Measurements from ENCODE around the gene MIPEP.

MIPEP gene

DNA sequence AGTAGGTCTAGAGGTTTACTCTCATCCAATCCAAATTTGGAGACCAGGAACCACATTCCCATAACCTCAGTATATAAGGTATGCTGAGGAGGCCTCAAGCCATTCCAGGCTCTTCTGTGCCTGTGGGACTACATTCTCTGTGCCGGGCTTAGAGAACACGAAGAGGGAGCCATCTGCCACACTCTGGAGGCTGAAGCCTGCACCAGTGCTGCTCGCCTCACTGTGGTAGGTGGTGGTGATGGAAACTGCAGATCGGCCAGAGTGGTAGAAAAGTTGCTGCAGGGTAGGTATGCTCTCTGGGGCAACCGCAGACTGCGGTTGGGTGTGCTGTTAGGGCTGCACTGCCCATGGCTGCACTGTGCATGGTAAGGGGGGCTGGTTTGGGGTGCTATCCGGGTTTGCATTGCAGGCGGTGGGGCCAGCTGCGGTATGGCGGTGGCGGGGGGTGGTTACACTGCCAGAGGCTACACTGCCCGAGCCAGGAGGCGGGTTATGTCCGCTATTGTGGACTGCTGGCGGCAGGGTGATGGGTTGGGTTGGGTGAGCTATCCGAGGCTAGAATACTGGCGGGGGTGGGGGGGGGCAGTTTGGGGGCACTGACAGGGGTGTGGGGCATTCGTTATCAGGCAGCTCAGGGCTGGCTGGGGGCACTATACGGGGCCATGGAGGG lies 174.0 kb downstream of the MIPEP start:
- no peak for DNase-seq (ENCODE audit: low spot score)

DNA sequence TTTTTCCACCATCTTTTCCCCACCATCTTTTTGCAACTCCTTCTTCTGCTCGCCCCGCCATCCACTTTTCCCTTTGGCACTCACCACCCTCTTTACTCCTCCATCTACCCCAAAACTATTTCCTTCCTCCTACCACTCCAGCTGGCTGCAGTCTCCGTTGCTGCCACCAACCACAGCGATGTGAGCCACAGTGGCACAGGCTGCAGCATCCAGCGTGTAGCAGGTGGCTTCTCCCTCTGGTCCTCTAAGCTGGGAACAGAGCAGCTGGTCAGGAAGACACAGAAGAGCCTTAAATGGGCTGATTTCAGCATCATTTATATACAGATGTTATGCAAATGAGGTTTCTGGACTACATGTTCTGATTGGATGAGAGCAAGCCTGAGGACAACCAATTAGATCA lies 174.5 kb downstream of the MIPEP start:
- DNase-seq (ENCODE audit: low spot score): no peak

DNA sequence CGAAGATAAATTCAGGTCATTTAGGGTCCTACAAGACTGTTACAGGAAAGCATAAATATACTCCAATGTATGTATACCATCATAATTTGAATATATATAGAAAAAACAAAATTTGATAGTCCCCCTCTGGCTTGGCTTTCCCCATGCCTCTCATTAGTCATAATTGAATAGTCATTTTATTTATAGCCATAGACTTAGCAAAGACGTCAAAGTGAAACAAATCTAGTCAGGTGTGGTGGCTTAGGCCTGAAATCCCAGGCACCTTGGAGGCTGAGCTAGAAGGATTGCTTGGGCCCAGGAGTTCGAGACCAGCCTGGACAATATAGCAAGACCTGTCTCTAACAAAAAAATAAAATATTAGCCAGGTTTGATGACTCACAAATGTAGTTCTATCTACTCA lies 177.8 kb downstream of the MIPEP start:
- no peak for DNase-seq (ENCODE audit: low spot score)

DNA sequence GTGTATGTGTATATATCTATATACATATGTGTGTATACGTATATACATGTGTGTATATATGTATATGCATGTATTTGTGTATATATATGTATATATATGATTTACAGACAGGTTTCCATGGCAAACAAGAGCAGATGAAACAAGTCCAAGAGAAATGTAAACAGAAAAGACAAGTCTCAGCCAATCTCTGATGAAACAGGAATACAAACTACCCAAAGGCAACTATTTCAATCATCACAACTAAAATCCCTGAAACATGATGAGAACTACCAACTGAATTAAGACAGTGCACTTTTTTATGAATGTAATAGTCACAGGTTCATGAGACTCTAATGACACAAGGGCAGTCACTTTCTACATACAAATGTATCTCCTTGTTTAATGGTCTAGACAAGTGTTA lies 178.8 kb downstream of the MIPEP start:
- DNase-seq (ENCODE audit: low spot score): no peak

DNA sequence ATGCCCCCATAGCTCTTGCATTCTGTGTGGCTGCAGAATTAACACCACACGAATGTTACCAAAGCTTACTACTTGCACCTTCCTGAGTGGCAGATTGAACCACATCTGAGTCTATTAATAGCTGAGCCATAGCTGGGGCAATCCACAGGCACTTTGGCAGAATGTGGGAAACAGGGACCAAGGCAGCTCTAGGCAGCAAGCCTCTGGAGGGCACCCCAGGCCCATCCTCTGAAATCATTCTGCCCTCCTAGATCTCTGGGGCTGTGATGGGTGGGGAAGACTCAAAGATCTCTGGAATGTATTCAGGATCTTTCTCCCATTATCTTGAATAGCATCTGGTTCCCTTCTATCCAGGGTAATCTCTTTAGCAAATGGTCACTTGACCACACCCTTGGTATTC lies 179.7 kb downstream of the MIPEP start:
- no peak for DNase-seq (ENCODE audit: low spot score)

DNA sequence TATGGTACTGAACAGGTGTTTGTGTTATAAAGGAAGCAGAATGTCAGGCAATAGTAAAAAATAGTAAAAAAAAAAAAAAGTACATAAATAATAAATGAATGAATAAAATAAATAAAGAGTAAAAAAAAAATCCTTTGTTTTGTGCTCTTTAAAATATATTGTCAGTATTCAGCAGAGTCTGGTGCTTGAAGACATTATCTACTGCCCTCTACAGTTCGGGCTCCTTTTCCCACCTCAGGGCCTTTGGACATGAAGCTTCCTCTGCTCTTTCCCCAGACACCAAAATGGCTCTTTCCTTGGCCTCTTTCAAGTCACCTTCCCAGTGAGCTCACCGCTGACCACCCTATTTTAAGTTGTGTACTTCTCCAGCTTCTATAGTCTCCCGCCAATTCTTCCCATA lies 181.5 kb downstream of the MIPEP start:
- peak; percentile 54 for DNase-seq (ENCODE audit: low spot score)

DNA sequence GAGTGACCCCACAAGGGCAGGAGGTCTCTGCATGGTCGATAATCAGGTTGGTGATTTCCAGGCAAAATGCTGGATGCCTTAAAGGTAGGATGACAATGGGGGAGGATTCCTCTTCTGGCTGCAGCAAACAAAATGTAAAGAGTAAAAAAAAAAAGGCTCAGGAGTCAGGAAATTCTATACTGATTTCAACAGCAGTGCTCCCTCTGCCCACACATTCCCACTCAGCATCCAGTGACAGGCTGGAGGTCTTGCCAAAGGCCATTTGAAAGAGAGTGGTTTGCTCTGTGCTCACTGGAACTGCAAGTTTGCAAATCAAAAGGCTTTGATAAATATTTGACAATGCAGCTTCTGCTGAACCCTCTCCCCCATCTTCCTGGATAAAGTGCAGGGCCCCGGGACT lies 183.6 kb downstream of the MIPEP start:
- DNase-seq (ENCODE audit: low spot score): no peak

DNA sequence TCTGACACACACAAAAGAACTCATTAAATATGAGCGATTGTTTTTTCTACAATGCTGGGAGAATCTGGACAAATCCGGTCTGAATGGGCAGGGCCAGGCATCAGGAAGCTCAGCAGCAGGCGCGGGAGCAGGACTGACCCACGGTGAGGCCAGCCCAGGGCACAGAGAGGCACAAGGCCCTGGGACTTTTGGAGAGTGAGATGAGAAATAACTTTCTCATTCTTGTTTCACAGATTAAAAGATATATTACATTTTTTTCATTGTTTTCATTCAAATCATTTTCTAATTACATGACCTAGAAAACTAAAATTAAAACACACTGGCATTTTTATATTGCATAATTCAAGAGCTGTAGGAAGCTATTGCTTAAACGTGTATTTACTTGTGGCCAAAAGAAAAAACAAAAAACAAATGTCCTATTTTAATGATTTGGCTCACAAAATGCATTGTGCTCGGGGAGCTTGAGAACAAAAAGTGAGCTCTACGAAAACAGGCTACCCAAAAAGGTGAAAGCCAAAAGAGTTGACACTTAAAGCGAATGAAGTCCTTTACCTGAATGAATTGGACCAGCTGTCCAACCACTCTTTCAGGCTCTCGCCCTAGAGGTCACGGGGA lies 185.8 kb downstream of the MIPEP start:
- DNase-seq (ENCODE audit: low spot score): no peak

DNA sequence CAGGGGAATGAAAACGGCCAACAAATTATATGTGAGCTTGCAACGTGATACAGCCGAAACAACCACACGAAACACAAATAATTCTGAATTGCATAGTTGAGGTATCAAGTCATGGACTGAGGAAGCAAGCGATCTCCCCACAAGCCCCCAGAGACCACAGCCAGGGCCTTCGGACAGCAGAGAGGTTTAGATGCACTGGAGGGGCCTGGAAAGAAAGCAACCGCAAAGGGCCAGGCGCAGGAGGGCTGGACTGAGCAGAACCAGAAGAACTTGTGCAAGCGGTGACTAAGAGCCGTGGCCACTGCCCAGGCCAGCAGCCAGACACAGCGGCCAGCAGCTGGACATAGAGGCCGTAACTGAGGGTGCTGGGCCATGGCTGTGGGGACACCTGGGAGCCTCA lies 187.6 kb downstream of the MIPEP start:
- DNase-seq (ENCODE audit: low spot score): no peak

DNA sequence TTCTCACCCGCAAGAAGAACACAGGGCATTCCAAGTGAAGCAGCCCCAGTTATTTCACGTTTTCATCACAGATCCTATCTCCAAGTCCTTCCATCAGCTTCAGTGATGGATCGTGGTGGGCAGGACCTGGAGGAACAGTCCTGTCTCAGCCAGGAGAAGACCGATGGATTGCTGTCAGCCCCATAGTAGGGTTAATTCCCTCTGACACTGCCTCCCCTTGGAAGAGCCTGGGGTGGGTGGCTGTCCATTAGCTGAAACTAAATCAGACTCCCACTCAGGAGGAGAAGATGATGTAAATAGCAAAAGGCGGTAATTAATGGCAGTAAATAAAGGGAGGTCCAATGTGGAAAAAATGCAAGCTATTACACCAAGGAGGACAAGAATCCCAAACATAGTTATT lies 188.0 kb downstream of the MIPEP start:
- DNase-seq (ENCODE audit: low spot score): no peak

DNA sequence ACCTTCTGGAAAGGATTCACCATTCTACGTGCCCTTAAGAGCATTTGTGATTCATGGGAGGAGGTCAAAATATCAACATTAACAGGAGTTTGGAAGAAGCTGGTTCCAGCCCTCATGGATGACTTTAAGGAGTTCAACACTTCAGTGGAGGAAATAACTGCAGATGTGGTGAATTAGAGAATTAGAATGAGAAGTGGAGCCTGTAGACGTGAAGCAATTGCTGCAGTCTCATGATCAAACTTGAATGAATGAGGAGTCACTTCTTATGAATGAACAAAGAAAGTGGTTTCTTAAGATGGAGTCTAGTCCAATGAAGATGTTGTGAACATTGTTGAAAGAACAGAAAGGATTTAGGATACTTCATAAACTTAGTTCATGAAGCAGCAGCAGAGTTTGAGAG lies 189.9 kb downstream of the MIPEP start:
- no peak for DNase-seq (ENCODE audit: low spot score)

DNA sequence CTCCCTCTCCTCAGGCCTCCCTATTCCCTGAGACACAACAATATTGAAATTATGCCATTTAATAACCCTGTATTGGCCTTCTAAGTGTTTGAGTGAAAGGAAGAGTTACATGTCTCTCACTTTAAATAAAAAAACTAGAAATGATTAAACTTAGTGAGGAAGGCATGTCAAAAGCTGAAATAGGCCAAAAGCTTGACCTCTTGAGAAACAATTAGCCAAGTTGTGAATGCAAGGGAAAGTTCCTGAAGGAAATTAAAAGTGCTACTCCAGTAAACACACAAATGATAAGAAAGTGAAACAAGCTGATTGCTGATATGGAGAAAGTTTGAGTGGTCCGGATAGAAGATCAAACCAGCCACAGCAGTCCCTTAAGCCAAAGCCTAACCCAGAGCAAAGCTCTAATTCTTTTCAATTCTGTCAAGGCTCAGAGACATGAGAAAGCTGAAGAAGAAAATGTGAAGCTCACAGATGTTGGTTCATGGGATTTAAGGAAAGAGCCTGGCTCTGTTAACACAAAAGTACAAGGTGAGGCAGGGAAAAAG lies 191.4 kb downstream of the MIPEP start:
- no peak for DNase-seq (ENCODE audit: low spot score)

DNA sequence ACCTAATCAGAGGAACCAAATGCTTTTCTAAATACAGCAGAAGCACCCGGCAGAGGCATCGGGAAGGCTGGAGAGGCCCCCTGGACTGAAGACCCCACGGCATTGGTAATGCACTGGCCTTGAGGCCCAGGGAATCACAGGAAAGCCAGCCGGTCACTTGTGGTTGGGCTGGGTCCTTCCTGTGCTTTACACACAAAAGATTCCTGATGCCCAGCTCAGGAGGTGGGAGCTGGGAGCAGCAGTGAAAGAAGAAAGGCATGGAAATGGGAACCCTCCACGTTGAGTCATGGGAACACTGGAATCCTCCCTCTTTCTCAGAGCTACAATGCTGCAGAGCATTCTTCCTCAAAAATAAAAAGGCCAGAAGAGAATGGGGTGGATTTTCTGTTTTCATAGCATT lies 192.6 kb downstream of the MIPEP start:
- DNase-seq (ENCODE audit: low spot score): no peak

DNA sequence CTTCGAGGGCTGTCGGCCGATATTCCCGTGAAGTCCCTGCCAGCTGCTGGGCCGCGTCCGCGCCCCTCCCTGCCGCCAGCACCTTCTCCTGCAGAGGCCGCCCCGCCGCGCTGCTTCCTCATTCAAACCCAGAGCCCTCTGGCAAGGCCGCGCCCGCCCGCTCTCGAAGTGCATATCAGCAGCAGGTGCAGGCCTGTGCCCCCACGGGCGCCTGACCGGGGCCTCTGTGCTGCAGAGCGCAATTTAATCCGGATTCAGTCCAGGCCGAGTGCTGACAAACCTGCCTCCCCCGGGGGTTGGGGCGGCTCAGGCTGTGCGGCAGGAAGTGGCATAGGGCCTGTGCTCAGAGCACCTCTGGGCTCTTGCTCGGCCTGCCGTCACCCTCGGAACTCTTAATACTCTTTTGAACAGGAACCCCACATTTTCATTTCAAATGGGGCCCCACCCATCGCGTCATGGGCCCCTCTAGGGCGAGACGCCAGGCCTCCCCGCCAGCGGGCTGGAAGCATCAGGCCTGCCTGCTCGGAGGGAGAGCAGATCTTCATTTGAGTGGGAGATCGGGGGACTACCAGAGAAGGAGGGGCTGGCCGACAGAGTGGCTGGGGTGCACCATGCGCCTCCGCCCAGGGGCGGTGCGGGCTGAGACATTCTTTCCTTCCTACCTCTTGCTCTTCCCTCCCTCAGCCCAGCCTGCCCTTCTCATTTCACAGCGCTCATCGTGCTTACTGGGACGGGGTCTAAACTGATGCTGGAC lies 193.3 kb downstream of the MIPEP start:
- peak; percentile 35 for DNase-seq (ENCODE audit: low spot score)

DNA sequence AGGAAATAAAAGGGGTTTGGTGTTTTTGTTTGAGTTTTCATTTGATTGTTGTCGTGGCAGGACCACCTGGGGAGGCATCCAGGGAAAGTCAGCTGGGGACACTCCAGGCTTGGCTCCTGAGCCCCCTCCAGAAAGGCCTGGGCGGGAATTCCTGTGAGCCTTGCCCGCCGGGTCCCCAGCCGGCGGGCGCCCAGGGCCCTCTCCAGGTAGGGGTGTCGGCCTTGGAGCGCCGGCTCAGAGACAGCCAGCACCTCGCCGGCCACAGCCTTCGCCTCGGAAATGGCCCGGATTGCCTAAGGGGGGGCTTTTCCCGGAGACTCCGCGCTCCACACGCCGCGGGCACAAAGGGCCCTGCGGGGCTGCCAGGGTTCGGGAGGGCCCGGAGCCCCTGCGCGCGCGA lies 194.0 kb downstream of the MIPEP start:
- no peak for DNase-seq (ENCODE audit: low spot score)

DNA sequence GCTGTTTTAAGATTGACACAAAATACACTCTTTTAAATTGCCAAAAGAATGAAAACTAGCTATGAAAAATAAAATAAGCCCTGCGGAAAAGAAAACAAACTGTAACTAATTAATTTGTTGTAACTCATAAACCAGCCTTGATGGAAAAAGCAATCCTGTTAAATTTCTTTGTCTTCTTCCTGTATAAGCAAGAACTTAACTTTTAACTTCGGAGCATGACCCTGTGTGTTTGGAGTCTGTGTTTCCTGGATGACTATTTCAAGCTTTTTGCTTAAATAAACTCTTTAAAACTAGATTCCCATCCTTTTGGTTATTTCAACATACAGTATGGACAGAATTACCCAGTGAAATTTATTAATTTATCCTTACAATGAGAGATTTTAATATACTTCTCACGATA lies 196.4 kb downstream of the MIPEP start:
- no peak for DNase-seq (ENCODE audit: low spot score)

DNA sequence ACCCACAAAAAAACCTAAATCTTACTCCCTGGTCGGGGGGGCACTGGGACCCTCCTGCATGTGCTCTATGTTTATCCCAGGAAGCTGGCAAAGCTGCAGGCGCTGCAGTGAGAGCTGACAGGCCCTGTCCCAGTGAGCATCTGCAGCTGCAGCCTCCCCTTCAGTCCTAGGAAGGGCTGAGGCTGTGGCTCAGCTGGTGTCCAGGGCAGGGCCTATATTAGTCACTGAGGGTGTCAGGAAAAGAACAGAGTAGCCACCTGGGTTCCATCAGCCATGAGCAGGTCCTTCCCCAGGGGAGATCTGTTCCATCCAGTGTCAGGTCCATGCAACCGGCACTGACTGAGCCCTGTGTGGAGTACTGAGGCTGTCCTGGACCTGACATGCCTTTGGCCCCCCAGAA lies 198.5 kb downstream of the MIPEP start:
- DNase-seq (ENCODE audit: low spot score): no peak

DNA sequence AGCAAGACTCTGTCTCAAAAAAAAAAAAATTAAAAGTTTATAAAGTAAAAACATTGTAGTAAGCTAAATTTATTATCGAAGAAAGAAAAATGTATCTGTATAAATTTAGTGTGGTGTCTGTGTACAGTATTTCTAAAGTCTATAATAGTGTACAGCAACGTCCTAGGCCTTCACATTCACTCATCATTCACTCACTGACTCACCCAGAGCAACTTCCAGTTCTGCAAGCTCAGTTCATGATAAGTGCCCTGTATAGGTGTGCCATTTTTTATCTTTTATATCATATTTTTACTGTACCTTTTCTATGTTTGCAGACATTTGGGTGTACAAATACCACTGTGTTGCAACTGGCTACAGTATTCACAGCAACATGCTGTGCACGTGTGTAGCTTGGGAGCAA lies 200.9 kb downstream of the MIPEP start:
- no peak for DNase-seq (ENCODE audit: low spot score)

DNA sequence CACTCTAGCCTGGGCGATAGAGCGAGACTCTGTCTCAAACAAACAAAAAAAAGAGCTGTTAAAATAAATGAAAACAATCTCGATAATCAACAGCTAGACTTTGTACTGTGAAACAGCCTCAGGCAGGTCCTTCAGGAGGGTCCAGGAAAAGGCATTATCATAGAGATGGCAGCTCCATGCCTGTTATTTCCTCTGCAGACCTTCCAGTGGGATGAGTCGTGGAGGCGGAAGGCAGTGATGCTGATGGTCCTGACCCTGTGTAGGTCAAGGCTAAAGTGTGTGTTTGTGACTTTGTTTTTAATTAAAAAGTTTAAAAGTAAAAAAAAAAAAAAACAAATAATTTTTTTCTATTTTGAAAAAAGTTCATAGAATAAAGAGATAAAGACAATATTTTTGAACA lies 201.6 kb downstream of the MIPEP start:
- DNase-seq (ENCODE audit: low spot score): peak; percentile 52

DNA sequence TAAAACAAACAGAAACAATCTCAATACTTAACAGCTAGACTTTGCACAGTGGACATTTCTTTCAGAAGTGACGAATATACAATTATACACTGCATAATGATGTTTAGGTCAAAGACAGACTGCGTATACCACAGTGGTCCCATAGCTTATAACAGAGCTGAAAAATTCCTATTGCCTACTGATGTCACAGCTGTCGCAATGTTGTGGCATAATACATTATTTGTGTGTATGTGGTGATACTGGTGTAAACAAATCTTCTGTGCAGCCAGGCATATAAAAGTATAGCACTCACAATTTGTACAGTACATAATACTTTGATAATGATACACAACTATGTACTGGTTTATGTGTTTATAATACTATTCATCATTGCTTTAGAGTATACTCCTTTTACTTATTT lies 202.3 kb downstream of the MIPEP start:
- no peak for DNase-seq (ENCODE audit: low spot score)

DNA sequence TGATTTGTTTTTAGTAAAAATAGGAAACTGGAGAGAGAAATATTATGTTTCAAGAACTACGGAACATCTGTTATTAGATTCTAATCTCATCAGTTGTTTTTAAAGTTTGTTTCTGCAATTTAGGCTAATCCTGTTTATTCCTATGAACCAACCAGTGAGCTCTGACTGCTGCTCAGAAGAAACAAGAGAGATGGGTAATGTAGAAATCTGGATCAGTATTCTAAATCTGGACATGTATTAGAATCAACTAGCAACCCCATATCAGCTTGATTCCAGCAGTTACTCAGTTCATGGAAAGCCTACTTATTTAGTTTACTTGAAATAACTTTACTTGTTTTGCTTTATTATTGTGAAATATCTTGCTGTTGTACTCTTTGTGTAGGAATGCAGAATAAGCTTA lies 203.8 kb downstream of the MIPEP start:
- no peak for DNase-seq (ENCODE audit: low spot score)

DNA sequence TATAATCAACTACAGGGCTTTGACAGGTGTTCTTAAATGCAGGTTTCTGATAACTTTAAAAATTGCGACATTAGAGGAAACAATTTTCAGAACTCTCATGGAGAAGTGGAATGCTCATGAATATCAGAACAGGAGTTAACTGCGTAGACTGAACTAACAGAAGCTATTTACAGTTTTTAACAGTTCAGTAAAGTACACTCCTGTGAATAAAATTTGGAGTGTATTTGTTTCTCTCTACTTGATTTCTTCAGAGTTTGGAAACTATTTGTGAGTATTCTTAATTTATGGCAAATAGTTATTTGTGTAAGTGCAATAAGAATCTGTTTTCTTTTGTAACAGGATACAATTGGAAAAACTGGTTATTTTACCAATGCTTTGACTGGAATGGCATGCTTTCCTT lies 204.6 kb downstream of the MIPEP start:
- no peak for DNase-seq (ENCODE audit: low spot score)

DNA sequence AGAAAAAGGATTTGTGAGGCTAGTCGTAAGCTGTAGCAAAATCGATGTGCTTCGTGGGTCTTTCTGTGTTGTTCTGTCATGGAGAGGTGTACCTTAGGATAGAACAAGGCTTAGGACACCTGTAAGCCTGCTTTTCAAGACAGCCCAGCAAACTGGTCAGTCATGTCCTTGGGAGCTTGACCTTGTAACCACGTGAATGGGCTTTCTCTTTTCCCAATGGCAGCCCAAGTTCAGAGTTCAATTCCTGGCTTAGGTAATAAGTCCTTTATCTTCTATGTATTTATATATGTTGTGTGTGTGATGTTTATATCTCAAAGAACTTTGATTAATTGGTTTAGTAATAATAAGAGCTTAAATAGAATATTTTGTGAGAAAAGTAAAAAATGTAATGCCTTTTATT lies 206.1 kb downstream of the MIPEP start:
- no peak for DNase-seq (ENCODE audit: low spot score)
